HepG2 (cell line): ENCODE results near the gene YPEL3. TPM values are rescaled to one million over a fixed set of nuclear protein-coding genes. Genes with fewer than 3 reads are reported as not detected.

Source experiments
- CAMTA2 ChIP-seq: sonication (generic); formaldehyde crosslinking; IDR thresholded peaks from 2 replicates; pipeline ENCODE4 v1.4.0; 2020; ENCODE audit warnings: mild to moderate bottlenecking, missing genetic modification reagents, borderline replicate concordance
- CEBPG ChIP-seq: IDR thresholded peaks from 2 replicates; pipeline ENCODE4 v1.6.1; 2016
- ETV5 ChIP-seq: IDR thresholded peaks from 2 replicates; pipeline ENCODE4 v1.6.1; 2018; ENCODE audit warnings: missing biosample characterization, missing genetic modification reagents, inconsistent platforms, borderline replicate concordance
- HNRNPK ChIP-seq: fragments of 200-400 bp; formaldehyde crosslinking; IDR thresholded peaks from 2 replicates; pipeline ENCODE4 v1.6.1; 2018; ENCODE audit warnings: low read length, low read depth, moderate library complexity, mild to moderate bottlenecking; ENCODE audit not compliant: poor library complexity, severe bottlenecking
- HOXA5 ChIP-seq: sonication (generic); formaldehyde crosslinking; IDR thresholded peaks from 2 replicates; pipeline ENCODE4 v1.4.0; 2020; ENCODE audit warnings: missing genetic modification reagents
- NR2F2 ChIP-seq: IDR thresholded peaks from 2 replicates; pipeline ENCODE4 v1.6.1; 2012; ENCODE audit warnings: low read depth, inconsistent platforms, borderline replicate concordance
- NR3C1 ChIP-seq: sonication (generic); formaldehyde crosslinking; IDR thresholded peaks from 2 replicates; pipeline ENCODE4 v1.4.0; 2020; ENCODE audit warnings: missing genetic modification reagents
- PCBP1 ChIP-seq: fragments of 200-400 bp; formaldehyde crosslinking; IDR thresholded peaks from 2 replicates; pipeline ENCODE4 v1.6.1; 2017; ENCODE audit warnings: mild to moderate bottlenecking, low read depth, low read length, borderline replicate concordance
- POGK ChIP-seq: sonication (generic); formaldehyde crosslinking; conservative IDR thresholded peaks from 2 replicates; pipeline ENCODE4 v1.8.0; 2022; ENCODE audit warnings: mild to moderate bottlenecking, moderate library complexity, missing genetic modification reagents
- RFX1 ChIP-seq: fragments of 450-650 bp; IDR thresholded peaks from 2 replicates; pipeline ENCODE4 v1.6.1; 2017
- SMARCE1 ChIP-seq: fragments of 450-650 bp; IDR thresholded peaks from 2 replicates; pipeline ENCODE4 v1.6.1; 2017; ENCODE audit warnings: borderline replicate concordance
- STAG1 ChIP-seq: sonication (generic); formaldehyde crosslinking; IDR thresholded peaks from 2 replicates; pipeline ENCODE4 v1.4.0; 2020; ENCODE audit warnings: missing genetic modification reagents
- TBX2 ChIP-seq: sonication (generic); formaldehyde crosslinking; IDR thresholded peaks from 2 replicates; pipeline ENCODE4 v1.5.0; 2020; ENCODE audit warnings: missing genetic modification reagents, mild to moderate bottlenecking, borderline replicate concordance
- XRCC5 ChIP-seq: fragments of 200-400 bp; formaldehyde crosslinking; optimal IDR thresholded peaks from 2 replicates; pipeline ENCODE3; 2017; ENCODE audit warnings: mild to moderate bottlenecking, low read length
- ZNF274 ChIP-seq: sonication (generic); formaldehyde crosslinking; IDR thresholded peaks from 2 replicates; pipeline ENCODE4 v1.5.1; 2020; ENCODE audit warnings: mild to moderate bottlenecking, missing genetic modification reagents
- ZNF30 ChIP-seq: sonication (generic); formaldehyde crosslinking; IDR thresholded peaks from 2 replicates; pipeline ENCODE4 v1.5.0; 2020; ENCODE audit warnings: mild to moderate bottlenecking, missing genetic modification reagents
- ZNF383 ChIP-seq: sonication (generic); formaldehyde crosslinking; IDR thresholded peaks from 2 replicates; pipeline ENCODE4 v1.4.0; 2020; ENCODE audit warnings: missing genetic modification reagents, mild to moderate bottlenecking, borderline replicate concordance
- ZNF629 ChIP-seq: sonication (generic); formaldehyde crosslinking; conservative IDR thresholded peaks from 2 replicates; pipeline ENCODE4 v1.5.0; 2020; ENCODE audit warnings: missing genetic modification reagents
- ZNF761 ChIP-seq: sonication (generic); formaldehyde crosslinking; conservative IDR thresholded peaks from 2 replicates; pipeline ENCODE4 v1.4.0; 2020; ENCODE audit warnings: mild to moderate bottlenecking, missing genetic modification reagents
- ZSCAN25 ChIP-seq: sonication (generic); formaldehyde crosslinking; IDR thresholded peaks from 2 replicates; pipeline ENCODE4 v1.8.0; 2022; ENCODE audit warnings: mild to moderate bottlenecking, missing genetic modification reagents
- polyA plus RNA-seq, 8 experiments: library from polyadenylated mRNA; depleted of rRNA in 3 of 8; stranded (reverse) in 7 of 8; unstranded in 1 of 8; fragments of >200 nt; fragmentation: Illumina TruSeq in 4 of 8; extraction: Trizol in 4 of 8; gene quantifications; 2 replicates each; pipeline versions ENCODE4 v1.2.1 to v1.2.3, GENCODE V29; 2011 to 2016; ENCODE audit warnings: low read depth in 4 of 8, missing spikeins in 1 of 8, mixed read lengths in 1 of 8; ENCODE audit not compliant: insufficient read depth in 1 of 8
- total RNA-seq, 5 experiments: library from RNA; depleted of rRNA; stranded (reverse); fragments of >200 nt; fragmentation: Illumina TruSeq; extraction: Trizol; gene quantifications; 2 replicates each; pipeline ENCODE4 v1.2.3, GENCODE V29; 2016; ENCODE audit warnings: low read depth in 1 of 5
- TF ChIP-seq, protein P1 (sequence below): sonication (generic); formaldehyde crosslinking; IDR thresholded peaks from 2 replicates; pipeline ENCODE4 v1.4.0; 2020; ENCODE audit warnings: mild to moderate bottlenecking, missing genetic modification reagents
- TF ChIP-seq, protein P2 (sequence below): sonication (generic); formaldehyde crosslinking; IDR thresholded peaks from 2 replicates; pipeline ENCODE4 v1.4.0; 2020; ENCODE audit warnings: mild to moderate bottlenecking, missing genetic modification reagents
- TF ChIP-seq, protein P3 (sequence below): IDR thresholded peaks from 2 replicates; pipeline ENCODE4 v1.6.1; 2016; ENCODE audit warnings: missing compliant biosample characterization, missing genetic modification reagents, borderline replicate concordance

Gene YPEL3
- total and polyA plus RNA-seq, 2 of the 13 experiments (the other 11 are each of a cell fraction or from before 2014, with no cell fraction given), result 5.4 to 47.0 TPM

GRCh38 chr16:30096105-30096861 is at the start of gene YPEL3 (continued):
- TF ChIP-seq, protein P1, sequence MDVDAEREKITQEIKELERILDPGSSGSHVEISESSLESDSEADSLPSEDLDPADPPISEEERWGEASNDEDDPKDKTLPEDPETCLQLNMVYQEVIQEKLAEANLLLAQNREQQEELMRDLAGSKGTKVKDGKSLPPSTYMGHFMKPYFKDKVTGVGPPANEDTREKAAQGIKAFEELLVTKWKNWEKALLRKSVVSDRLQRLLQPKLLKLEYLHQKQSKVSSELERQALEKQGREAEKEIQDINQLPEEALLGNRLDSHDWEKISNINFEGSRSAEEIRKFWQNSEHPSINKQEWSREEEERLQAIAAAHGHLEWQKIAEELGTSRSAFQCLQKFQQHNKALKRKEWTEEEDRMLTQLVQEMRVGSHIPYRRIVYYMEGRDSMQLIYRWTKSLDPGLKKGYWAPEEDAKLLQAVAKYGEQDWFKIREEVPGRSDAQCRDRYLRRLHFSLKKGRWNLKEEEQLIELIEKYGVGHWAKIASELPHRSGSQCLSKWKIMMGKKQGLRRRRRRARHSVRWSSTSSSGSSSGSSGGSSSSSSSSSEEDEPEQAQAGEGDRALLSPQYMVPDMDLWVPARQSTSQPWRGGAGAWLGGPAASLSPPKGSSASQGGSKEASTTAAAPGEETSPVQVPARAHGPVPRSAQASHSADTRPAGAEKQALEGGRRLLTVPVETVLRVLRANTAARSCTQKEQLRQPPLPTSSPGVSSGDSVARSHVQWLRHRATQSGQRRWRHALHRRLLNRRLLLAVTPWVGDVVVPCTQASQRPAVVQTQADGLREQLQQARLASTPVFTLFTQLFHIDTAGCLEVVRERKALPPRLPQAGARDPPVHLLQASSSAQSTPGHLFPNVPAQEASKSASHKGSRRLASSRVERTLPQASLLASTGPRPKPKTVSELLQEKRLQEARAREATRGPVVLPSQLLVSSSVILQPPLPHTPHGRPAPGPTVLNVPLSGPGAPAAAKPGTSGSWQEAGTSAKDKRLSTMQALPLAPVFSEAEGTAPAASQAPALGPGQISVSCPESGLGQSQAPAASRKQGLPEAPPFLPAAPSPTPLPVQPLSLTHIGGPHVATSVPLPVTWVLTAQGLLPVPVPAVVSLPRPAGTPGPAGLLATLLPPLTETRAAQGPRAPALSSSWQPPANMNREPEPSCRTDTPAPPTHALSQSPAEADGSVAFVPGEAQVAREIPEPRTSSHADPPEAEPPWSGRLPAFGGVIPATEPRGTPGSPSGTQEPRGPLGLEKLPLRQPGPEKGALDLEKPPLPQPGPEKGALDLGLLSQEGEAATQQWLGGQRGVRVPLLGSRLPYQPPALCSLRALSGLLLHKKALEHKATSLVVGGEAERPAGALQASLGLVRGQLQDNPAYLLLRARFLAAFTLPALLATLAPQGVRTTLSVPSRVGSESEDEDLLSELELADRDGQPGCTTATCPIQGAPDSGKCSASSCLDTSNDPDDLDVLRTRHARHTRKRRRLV (CRISPR knock-in tag), result peak; percentile 40
- TF ChIP-seq ZNF30 (CRISPR knock-in tag), result no peak
- TF ChIP-seq ZNF629 (CRISPR knock-in tag), result no peak
- peak; percentile 78; the same call in 1 of the 2 replicates for TF ChIP-seq ZNF383 (CRISPR knock-in tag)
- TF ChIP-seq RFX1, result no peak
- TF ChIP-seq ZSCAN25 (CRISPR knock-in tag), result peak; percentile 71; the same call in 1 of the 2 replicates
- TF ChIP-seq SMARCE1, result no peak
- TF ChIP-seq PCBP1, result no peak
- TF ChIP-seq, protein P2, sequence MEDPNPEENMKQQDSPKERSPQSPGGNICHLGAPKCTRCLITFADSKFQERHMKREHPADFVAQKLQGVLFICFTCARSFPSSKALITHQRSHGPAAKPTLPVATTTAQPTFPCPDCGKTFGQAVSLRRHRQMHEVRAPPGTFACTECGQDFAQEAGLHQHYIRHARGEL (CRISPR knock-in tag), result no peak
- TF ChIP-seq STAG1 (CRISPR knock-in tag), result no peak
- peak; percentile 15; the same call in 1 of the 2 replicates for TF ChIP-seq ZNF274 (CRISPR knock-in tag)
- peak; percentile 90 for TF ChIP-seq ETV5
- peak; percentile 72 for TF ChIP-seq POGK (CRISPR knock-in tag)
- TF ChIP-seq HNRNPK, result peak; percentile 85
- TF ChIP-seq, protein P3, sequence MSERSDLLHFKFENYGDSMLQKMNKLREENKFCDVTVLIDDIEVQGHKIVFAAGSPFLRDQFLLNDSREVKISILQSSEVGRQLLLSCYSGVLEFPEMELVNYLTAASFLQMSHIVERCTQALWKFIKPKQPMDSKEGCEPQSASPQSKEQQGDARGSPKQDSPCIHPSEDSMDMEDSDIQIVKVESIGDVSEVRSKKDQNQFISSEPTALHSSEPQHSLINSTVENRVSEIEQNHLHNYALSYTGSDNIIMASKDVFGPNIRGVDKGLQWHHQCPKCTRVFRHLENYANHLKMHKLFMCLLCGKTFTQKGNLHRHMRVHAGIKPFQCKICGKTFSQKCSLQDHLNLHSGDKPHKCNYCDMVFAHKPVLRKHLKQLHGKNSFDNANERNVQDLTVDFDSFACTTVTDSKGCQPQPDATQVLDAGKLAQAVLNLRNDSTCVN, result 0 out of 2 replicates have a peak, but pooled peaks have one; percentile 36
- TF ChIP-seq XRCC5, result no peak
- TF ChIP-seq NR2F2, result no peak
- TF ChIP-seq CEBPG (CRISPR knock-in tag), result no peak
- TF ChIP-seq ZNF761, result peak; percentile 65; the same call in 1 of the 2 replicates
- no peak for TF ChIP-seq CAMTA2
- no peak for TF ChIP-seq NR3C1 (CRISPR knock-in tag)
- TF ChIP-seq TBX2 (CRISPR knock-in tag), result peak; percentile 41; the same call in 1 of the 2 replicates
- TF ChIP-seq HOXA5 (CRISPR knock-in tag), result no peak; the same call in 1 of the 2 replicates
